GM10847 (cell line): Measurements from ENCODE around the gene PTGFRN.

Source experiments
- POLR2A ChIP-seq: IDR thresholded peaks from 2 replicates; pipeline ENCODE4 v1.6.1; 2011; ENCODE audit not compliant: insufficient read length; ENCODE audit errors: extremely low read depth

PTGFRN gene

GRCh38 chr1:116910379-116911187 lies 867 bp downstream of the PTGFRN start:
- TF ChIP-seq POLR2A: no peak

DNA sequence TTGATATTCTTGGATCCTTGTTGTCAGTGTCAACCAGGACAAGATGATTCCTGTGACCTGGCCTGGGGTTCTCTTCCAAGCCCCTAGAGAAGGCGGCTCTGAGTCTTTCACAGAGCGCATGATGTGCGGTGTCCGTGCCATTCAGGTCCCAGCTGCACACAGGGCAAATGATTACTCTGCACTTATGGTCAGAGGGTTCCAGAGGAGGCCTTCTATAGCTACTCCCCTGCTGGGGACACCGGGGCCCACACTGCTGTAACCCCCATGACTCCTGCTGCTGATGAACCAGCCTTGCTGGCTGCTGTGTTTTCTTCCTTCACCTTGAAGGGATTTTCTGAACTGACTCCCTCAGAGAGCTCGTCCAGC lies 1.5 kb downstream of the PTGFRN start:
- TF ChIP-seq POLR2A: no peak

GRCh38 chr1:116911779-116912469 lies 2.2 kb downstream of the PTGFRN start:
- TF ChIP-seq POLR2A: no peak

- no peak for TF ChIP-seq POLR2A
These were observed 3.1 kb downstream of the PTGFRN start for GRCh38 chr1:116912846-116913245.

DNA sequence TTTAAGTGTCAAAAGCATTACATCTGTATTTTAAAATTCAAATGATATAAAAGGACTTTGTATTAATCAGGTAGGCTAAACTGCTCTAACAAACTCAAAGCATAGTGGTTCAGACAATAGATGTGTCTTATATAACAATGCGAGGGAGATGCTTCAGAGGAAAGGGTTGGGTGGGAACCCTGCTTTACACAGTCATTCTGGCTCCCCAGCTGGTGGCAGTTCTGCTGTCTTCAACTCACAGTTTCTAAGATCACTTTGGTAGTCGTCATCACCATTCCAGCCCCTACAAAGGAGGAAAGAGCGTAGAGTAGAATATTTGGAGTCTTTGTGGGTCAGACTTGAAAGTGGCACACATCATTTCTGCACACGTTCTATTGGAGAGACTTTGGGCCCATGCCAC lies 4.2 kb downstream of the PTGFRN start:
- no peak for TF ChIP-seq POLR2A

DNA sequence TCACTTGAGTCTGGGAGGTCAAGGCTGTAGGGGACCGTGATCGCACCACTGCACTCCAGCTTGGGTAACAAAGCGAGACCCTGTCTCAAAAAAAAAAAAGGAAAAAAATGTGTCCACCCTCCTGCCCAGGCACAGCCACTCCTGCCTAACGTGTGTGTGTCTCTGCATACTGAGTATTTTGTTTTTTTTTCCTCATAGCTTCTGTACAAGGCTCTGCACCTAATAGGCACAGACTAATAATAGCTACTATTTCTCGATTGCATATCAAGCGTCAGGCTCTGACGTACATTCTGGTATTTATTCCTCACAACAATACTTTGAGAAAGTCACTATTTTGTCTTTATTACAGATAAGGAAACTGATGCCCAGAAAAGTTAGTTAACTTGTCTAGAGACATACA lies 5.0 kb downstream of the PTGFRN start:
- no peak for TF ChIP-seq POLR2A

DNA sequence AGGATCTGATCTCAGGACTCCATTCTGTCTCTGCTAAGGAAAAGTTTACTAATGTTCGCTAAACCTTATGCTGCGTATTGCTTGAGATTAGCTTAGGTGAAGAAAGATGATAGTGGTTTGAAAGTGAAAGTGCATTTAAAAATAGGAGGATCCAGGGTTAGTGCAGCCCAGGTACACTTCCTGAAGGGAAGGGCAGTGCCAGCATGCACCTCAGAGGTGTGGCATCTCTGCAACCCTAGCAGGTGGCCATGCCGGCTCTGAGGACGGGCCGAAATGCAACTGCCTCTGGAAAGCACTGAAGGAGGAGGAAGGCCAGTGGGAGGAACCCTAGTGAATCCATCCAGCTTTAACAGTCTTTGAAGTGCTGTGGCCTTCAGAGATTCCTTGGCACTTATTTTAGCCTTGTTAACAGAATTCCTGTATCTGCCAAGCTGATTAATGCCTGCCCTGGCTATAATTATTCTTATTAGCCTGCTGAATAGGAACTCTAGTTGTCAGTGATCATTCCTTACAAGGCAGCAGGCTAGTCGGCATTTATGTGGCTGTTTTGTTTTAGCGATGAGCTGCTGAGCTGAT lies 5.5 kb downstream of the PTGFRN start:
- TF ChIP-seq POLR2A: no peak

DNA sequence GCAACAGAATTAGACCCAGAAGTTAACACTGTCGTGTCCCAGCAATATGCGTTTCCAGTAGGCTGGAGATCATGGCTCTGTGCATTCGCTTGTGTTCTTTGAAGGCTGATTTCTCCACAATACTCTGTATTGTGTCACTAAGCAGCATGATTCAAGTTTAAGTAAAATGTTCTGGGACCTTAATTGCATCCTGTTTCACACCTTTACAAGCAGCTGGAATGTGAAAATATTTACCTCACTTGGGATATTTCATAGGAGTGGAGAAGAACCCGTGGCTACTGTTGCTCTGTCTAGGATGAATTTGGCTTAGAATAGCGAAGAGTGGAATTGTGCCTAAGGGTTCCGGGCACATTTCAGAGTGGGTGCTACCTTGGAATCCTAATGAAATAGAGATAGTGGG lies 6.3 kb downstream of the PTGFRN start:
- no peak for TF ChIP-seq POLR2A

GRCh38 chr1:116916533-116917445 lies 7.1 kb downstream of the PTGFRN start:
- TF ChIP-seq POLR2A: no peak

- no peak for TF ChIP-seq POLR2A
These were observed 9.1 kb downstream of the PTGFRN start for GRCh38 chr1:116918714-116919357.

GRCh38 chr1:116919802-116920201 lies 10.1 kb downstream of the PTGFRN start:
- no peak for TF ChIP-seq POLR2A

DNA sequence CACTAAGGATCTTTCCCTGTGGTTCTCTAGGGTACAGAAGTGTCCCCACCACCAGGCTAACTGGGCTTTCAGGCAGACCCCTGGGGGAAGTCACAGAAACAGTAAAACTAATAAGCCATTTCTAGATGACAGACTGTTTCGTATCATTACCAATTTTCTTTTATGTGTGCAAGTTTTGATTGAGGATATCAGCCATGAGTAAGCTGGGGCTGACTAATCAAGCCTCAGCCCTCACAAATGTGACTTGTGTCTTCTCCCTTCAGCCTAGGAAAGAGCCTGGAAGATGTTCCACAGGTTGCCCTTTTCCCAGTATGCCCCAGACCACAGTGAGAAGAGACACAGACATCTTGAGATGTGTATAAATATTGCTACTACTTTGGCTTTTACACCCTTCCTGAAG lies 10.5 kb downstream of the PTGFRN start:
- TF ChIP-seq POLR2A: no peak

- TF ChIP-seq POLR2A: no peak
These were observed 11.7 kb downstream of the PTGFRN start for GRCh38 chr1:116921301-116921885.

- TF ChIP-seq POLR2A: no peak
These were observed 12.2 kb downstream of the PTGFRN start for GRCh38 chr1:116921937-116922336.

DNA sequence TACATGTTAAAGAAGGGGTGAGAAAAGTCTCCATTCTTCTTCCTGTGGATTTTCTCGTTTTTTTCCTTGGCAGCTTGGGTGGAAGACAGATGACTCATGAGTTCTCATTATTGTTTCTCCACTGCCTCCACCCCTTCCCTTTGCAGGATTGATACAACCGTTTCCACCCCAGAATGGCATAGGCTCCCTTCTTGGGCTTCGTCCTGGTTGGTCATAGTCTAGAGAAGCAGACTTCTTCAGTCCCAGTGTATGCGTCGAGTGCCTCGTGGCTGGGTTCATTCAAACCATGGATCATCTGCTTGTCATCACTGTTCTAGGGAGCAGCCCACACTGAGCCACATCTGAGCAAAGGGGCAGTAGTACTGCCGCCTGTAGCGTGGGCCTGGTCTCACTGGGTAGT lies 13.7 kb downstream of the PTGFRN start:
- TF ChIP-seq POLR2A: no peak
